GM19467 (cell line): ENCODE measurements around the gene RPS6KA2.

ENCODE experiments used
- ATAC-seq: cut with Tn5 transposase; IDR thresholded peaks from one replicate; pipeline ENCODE4 v1.9.1; 2021; ENCODE audit warnings: mild to moderate bottlenecking, moderate library complexity; ENCODE audit not compliant: unreplicated experiment

Gene RPS6KA2

GRCh38 chr6:166627033-166627874 lies at the start of gene RPS6KA2:
Gene RPS6KA2 (minus strand): TSS chr6:166627251. CDS start chr6:166627019, 232 bp downstream.
- ATAC-seq: peak; percentile 83

GRCh38 chr6:166676270-166676860 lies 49.3 kb upstream of the RPS6KA2 start:
- ATAC-seq: no peak

GRCh38 chr6:166675736-166676135 lies 48.7 kb upstream of the RPS6KA2 start:
- no peak for ATAC-seq

- no peak for ATAC-seq
Observed at GRCh38 chr6:166673309-166673708, 46.3 kb upstream of the RPS6KA2 start.

GRCh38 chr6:166672624-166673206 lies 45.7 kb upstream of the RPS6KA2 start:
- no peak for ATAC-seq

GRCh38 chr6:166672146-166672545 lies 45.1 kb upstream of the RPS6KA2 start:
- no peak for ATAC-seq

GRCh38 chr6:166671434-166672081 lies 44.5 kb upstream of the RPS6KA2 start:
- no peak for ATAC-seq

GRCh38 chr6:166670894-166671293 lies 43.8 kb upstream of the RPS6KA2 start:
- ATAC-seq: no peak

- no peak for ATAC-seq
Observed at GRCh38 chr6:166670013-166670412, 43.0 kb upstream of the RPS6KA2 start.

GRCh38 chr6:166667796-166668610 lies 41.0 kb upstream of the RPS6KA2 start:
- no peak for ATAC-seq

- ATAC-seq: no peak
Observed at GRCh38 chr6:166664135-166664534, 37.1 kb upstream of the RPS6KA2 start.

GRCh38 chr6:166663568-166663967 lies 36.5 kb upstream of the RPS6KA2 start:
- no peak for ATAC-seq

- no peak for ATAC-seq
Observed at GRCh38 chr6:166662690-166663089, 35.6 kb upstream of the RPS6KA2 start.

- no peak for ATAC-seq
Observed at GRCh38 chr6:166661327-166662085, 34.5 kb upstream of the RPS6KA2 start.

- ATAC-seq: no peak
Observed at GRCh38 chr6:166660157-166660688, 33.2 kb upstream of the RPS6KA2 start.

- ATAC-seq: no peak
Observed at GRCh38 chr6:166659581-166659980, 32.5 kb upstream of the RPS6KA2 start.

GRCh38 chr6:166658792-166659150 lies 31.7 kb upstream of the RPS6KA2 start:
- ATAC-seq: no peak

GRCh38 chr6:166658115-166658791 lies 31.2 kb upstream of the RPS6KA2 start:
- no peak for ATAC-seq

GRCh38 chr6:166657531-166657930 lies 30.5 kb upstream of the RPS6KA2 start:
- ATAC-seq: no peak
